Activated CD4-positive, alpha-beta T cell treated with anti-CD3 and anti-CD28 coated beads, Interleukin-2, amount 50 U/mL, for 48 hours (primary cell): ENCODE results near the gene KLF7.
A peak's percentile ranks its signal among the peaks of the same experiment; 100 is the strongest.

Experiments
- DNase-seq, 2 experiments: peaks; one replicate each; pipeline ENCODE4 v3.0.0-alpha.2; 2020

KLF7 gene

GRCh38 chr2:207148020-207148419 lies 17.7 kb downstream of the KLF7 start:
- no peak for DNase-seq

DNA sequence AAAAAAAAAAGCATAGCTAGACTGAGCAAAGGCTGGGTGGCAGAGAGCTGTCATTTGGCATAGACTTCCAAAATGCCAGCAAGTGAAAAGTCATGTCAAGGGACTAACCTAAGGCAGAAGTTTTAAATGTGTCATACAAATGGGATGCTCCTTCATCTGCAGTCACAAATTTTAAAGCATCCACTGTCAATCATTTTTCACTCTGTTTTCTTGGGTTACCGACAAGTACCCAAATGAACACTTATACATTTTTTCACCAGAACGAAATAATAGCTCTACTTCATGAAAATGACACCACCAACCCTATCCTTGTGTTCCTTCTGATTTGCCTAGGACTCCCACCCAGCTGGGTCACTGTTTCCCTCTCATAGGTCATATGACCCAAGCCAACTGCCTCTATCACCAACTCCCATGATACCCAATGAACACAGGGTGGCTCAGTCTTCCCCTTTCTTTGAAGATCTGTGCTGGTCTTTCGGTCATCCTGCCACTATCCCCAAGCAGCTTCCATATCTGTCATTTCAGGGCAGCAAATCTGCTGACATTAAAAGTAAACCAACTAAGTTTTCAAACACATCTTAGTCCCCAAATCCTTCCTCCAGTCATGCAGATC lies 21.5 kb downstream of the KLF7 start:
- no peak for DNase-seq

- DNase-seq = peak; percentile 58 to 59
These were observed 22.3 kb downstream of the KLF7 start for GRCh38 chr2:207143215-207144172.

DNA sequence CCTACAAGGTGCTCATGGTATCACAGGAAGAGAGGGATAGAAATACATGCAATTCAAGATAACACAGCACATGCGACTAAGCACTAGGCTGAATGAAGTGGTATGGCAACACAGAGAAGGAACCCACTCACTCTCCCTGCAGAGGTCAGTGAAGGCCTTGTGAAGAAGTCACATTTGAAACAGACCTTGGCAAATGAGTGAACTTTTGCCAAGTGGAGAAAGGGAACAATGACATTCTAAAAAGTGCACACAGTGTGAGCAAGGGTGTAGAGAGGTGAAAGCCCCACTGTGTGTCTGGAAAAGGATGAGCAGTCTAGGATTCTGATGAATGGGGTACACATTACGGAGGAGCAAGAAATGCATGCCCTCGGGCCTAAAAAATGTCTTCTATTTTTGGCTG lies 23.3 kb downstream of the KLF7 start:
- no peak for DNase-seq

GRCh38 chr2:207141386-207141785 lies 24.4 kb downstream of the KLF7 start:
- DNase-seq = no peak

GRCh38 chr2:207140265-207140664 lies 25.5 kb downstream of the KLF7 start:
- no peak for DNase-seq

- no peak for DNase-seq
These were observed 26.2 kb downstream of the KLF7 start for GRCh38 chr2:207139552-207139951.

GRCh38 chr2:207138627-207139297 lies 27.0 kb downstream of the KLF7 start:
- DNase-seq = no peak

DNA sequence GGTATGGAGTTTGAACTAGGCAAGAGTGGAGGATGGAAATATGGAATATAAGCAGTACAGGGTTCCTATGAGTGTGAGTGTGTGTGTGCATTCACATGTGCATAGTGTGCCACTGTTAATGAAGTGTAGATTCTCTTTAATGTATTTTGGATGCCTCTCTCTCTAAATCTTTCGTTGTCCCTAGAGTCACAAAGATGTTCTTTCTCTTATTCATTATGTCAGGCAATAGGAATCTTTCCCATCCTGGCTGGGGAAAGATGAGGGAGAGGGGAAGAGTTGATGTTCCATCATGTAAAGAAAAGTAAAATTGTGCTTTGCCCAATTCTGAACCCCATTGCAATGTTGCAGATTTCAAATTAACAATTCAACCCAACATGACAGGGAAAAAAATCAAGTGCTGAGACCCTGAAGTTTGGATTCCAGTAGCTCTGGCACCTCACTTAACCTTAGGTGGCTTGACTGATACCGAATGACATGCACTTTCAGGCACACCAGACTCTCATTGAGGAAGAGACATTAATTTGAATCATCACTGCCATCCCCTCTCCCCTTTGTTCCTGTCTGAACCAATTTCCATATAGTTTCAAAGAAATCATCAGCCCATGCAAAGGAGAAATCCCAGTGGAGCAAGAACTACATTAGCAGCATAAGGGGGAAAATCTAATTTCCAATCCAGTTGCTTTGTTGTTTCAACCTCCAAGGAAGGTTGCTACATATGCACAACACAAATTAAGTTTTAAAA lies 28.0 kb downstream of the KLF7 start:
- no peak for DNase-seq

DNA sequence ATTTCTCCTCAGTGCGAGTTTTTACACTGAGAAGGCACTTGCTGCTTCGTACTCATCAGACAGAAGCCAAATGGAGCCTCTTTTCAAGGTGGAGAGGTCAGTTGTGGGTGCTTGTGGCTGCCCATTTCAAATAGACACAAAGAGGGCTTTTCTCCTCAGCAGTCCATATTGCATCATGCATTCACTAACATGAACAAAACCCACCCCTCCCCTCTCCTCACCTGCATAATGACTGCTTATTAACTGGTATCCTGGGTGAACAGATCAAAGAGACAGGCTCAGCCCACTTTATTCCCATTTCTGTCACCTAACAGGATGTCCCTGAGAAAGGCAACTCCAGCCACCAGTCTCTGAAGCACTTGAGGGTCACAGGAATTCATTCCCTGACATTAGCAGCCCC lies 28.9 kb downstream of the KLF7 start:
- DNase-seq = no peak

GRCh38 chr2:207135801-207136457 lies 29.8 kb downstream of the KLF7 start:
- no peak for DNase-seq

- DNase-seq = no peak
These were observed 30.4 kb downstream of the KLF7 start for GRCh38 chr2:207135340-207135739.

DNA sequence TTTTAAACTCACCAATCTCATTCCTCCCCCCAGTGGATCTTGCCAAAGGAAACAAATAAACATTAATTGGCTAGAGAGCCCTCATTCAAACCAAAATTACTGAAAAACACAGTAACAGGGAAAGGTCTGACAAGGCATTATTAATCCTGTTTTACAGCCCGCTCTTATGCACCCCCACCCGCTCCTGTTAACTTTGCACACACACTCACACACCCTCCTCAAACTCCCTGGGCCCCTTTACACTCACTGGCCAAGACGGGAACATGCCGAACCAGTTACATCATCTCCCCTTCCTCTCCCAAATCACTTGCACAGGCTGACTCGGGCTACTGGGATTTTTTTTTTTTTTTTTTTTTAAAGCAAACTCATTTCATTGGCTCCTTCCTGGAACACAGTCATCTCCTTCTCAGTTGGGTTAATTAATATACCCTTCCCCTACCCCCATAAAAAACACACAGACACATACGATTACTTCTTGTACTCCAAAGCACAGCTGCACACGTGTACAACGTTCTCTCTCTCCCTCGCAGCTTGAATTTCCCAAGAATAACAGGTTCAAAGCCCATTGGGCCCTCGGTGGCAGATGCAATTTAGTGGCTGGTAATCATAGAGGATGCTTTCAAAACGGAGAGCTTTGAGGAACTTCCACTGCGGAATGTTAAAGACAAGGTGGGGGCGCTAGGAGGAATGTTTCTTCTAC lies 31.8 kb downstream of the KLF7 start:
- DNase-seq = no peak

GRCh38 chr2:207133458-207133819 lies 32.3 kb downstream of the KLF7 start:
- no peak for DNase-seq

DNA sequence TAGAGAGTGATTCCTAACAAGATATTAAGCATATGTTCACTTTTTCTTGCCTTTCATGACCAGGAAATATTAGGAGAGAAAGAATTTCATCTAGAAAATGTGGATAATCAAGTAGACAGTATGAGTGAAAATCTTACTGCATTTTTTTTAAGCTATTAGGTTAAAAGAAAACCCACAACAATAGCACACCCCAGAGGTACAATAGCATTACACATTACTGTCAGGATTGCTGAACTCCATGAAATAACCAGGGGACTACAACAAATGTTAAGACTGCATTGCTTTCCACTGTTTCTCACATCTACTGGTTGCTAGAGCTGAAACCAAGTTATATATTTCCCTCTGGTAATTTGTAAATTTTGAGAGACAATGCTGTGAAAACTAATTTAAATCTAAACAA lies 33.7 kb downstream of the KLF7 start:
- DNase-seq = no peak

- no peak for DNase-seq
These were observed 34.2 kb downstream of the KLF7 start for GRCh38 chr2:207131594-207131993.

- DNase-seq = no peak
These were observed 34.7 kb downstream of the KLF7 start for GRCh38 chr2:207130958-207131521.

DNA sequence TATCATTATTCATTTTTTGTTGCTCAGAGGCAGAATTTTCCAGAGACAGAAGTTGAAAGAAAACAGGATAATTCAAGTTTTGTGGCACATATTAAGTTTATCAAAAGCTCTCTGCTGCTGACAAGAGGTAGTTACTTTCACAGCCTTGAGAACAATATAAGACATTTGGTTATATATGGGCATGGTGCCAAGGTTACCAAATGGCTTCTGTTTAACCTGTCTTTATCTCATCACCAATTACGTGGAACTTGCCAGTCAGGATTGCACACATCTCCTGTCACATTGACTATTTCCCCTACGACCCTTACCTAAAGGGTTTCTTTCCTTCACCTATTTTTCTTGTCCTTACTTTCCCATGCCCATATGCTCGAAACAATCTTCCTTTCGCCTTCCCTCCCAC lies 35.9 kb downstream of the KLF7 start:
- no peak for DNase-seq

DNA sequence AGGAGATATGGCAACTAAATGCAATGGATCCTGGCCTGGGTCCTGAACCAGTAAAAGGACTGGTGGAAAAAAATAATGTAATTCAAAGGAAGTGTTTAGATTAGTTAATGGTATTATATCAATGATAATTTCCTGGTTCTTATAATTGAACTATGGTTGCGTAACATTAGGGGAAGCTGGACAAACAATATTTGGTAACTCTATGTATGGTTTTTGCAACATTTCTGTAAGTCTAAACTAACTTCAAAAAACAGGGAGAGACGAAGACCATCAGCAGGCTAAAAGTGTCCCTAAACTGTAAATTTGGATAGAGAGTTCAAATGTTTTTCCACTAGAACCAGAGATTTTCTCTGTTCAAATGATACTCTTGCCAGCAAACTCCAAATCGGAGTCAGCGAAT lies 36.9 kb downstream of the KLF7 start:
- no peak for DNase-seq

- no peak for DNase-seq
These were observed 38.9 kb downstream of the KLF7 start for GRCh38 chr2:207126724-207127308.

- DNase-seq = no peak
These were observed 41.9 kb downstream of the KLF7 start for GRCh38 chr2:207123776-207124391.
